Measurements from ENCODE around the gene DNMT3A. TPM values are rescaled to one million over a fixed set of nuclear protein-coding genes. Genes with fewer than 3 reads are reported as not detected.
"Not testable (repeated sequence)": the region's sequence is repeated elsewhere in the genome, so short reads cannot be mapped to it uniquely, and the experiment has no call there.

Gene DNMT3A
- total RNA-seq, 1 experiment from 2014 or later, result 35.7 TPM

GRCh38 chr2:25274868-25275574 lies 66.7 kb downstream of the DNMT3A start:
- DNase-seq, result no peak
- intact Hi-C loops (cut with micrococcal nuclease; ENCODE audit: unreplicated experiment), result no loop called here
- Mint-ChIP-seq H3K9me3 (ENCODE audit: low read depth, unreplicated experiment) (no peaks in the 10 kb centered on the region), H3K4me1 (ENCODE audit: low read depth, unreplicated experiment) (no peaks in the 10 kb centered on the region), H3K27me3 (ENCODE audit: unreplicated experiment) (no peaks in the 10 kb centered on the region), H3K27ac (ENCODE audit: unreplicated experiment) (no peak overlapping the region), H3K4me3 (ENCODE audit: low read depth, unreplicated experiment) (no peak overlapping the region), H3K36me3 (ENCODE audit: insufficient read depth, unreplicated experiment) (no peaks in the 10 kb centered on the region)
- TF ChIP-seq, protein P1, sequence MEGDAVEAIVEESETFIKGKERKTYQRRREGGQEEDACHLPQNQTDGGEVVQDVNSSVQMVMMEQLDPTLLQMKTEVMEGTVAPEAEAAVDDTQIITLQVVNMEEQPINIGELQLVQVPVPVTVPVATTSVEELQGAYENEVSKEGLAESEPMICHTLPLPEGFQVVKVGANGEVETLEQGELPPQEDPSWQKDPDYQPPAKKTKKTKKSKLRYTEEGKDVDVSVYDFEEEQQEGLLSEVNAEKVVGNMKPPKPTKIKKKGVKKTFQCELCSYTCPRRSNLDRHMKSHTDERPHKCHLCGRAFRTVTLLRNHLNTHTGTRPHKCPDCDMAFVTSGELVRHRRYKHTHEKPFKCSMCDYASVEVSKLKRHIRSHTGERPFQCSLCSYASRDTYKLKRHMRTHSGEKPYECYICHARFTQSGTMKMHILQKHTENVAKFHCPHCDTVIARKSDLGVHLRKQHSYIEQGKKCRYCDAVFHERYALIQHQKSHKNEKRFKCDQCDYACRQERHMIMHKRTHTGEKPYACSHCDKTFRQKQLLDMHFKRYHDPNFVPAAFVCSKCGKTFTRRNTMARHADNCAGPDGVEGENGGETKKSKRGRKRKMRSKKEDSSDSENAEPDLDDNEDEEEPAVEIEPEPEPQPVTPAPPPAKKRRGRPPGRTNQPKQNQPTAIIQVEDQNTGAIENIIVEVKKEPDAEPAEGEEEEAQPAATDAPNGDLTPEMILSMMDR (IDR thresholded peaks at IDR 0.05; ENCODE audit: unreplicated experiment), result no peak
- CTCF ChIA-PET, result no interaction called here
- no TSS peak for BruUV-seq (replicated peaks)

- no peak overlapping the region for H3K4me3 Mint-ChIP-seq (ENCODE audit: low read depth, unreplicated experiment)
- intact Hi-C loops (cut with micrococcal nuclease; ENCODE audit: unreplicated experiment), result no loop called here
- H3K4me1 Mint-ChIP-seq (ENCODE audit: low read depth, unreplicated experiment), result no peaks in the 10 kb centered on the region
- DNase-seq, result no peak
- no peak overlapping the region for H3K27ac Mint-ChIP-seq (ENCODE audit: unreplicated experiment)
- no peaks in the 10 kb centered on the region for H3K36me3 Mint-ChIP-seq (ENCODE audit: insufficient read depth, unreplicated experiment)
- TF ChIP-seq, protein P1 (IDR thresholded peaks at IDR 0.05; ENCODE audit: unreplicated experiment), result no peak
- BruUV-seq (replicated peaks), result no TSS peak
- no peaks in the 10 kb centered on the region for H3K9me3 Mint-ChIP-seq (ENCODE audit: low read depth, unreplicated experiment)
- CTCF ChIA-PET, result no interaction called here
- H3K27me3 Mint-ChIP-seq (ENCODE audit: unreplicated experiment), result no peaks in the 10 kb centered on the region
These were observed 67.7 kb downstream of the DNMT3A start for GRCh38 chr2:25273985-25274535.

GRCh38 chr2:25272705-25273104 lies 69.0 kb downstream of the DNMT3A start:
- intact Hi-C loops (cut with micrococcal nuclease; ENCODE audit: unreplicated experiment); DNase-seq; BruUV-seq (replicated peaks); H3K27me3 Mint-ChIP-seq (ENCODE audit: unreplicated experiment); H3K36me3 Mint-ChIP-seq (ENCODE audit: insufficient read depth, unreplicated experiment); H3K4me1 Mint-ChIP-seq (ENCODE audit: low read depth, unreplicated experiment); H3K4me3 Mint-ChIP-seq (ENCODE audit: low read depth, unreplicated experiment); H3K9me3 Mint-ChIP-seq (ENCODE audit: low read depth, unreplicated experiment); H3K27ac Mint-ChIP-seq (ENCODE audit: unreplicated experiment): not testable (repeated sequence)
- CTCF ChIA-PET, result interaction anchor here (0.6 kb wide), 1 partner anchor 125 kb away, joined by 4 read pairs; no protein-coding TSS in a partner anchor

GRCh38 chr2:25270061-25270460 lies 71.7 kb downstream of the DNMT3A start:
- Mint-ChIP-seq H3K27me3 (ENCODE audit: unreplicated experiment) (no peaks in the 10 kb centered on the region), H3K36me3 (ENCODE audit: insufficient read depth, unreplicated experiment) (no peaks in the 10 kb centered on the region), H3K9me3 (ENCODE audit: low read depth, unreplicated experiment) (no peaks in the 10 kb centered on the region), H3K27ac (ENCODE audit: unreplicated experiment) (no peak overlapping the region), H3K4me3 (ENCODE audit: low read depth, unreplicated experiment) (no peak overlapping the region), H3K4me1 (ENCODE audit: low read depth, unreplicated experiment) (no peaks in the 10 kb centered on the region)
- TF ChIP-seq, protein P1 (IDR thresholded peaks at IDR 0.05; ENCODE audit: unreplicated experiment), result no peak
- DNase-seq, result no peak
- BruUV-seq (replicated peaks), result no TSS peak
- intact Hi-C loops (cut with micrococcal nuclease; ENCODE audit: unreplicated experiment), result no loop called here
- CTCF ChIA-PET, result no interaction called here

DNA sequence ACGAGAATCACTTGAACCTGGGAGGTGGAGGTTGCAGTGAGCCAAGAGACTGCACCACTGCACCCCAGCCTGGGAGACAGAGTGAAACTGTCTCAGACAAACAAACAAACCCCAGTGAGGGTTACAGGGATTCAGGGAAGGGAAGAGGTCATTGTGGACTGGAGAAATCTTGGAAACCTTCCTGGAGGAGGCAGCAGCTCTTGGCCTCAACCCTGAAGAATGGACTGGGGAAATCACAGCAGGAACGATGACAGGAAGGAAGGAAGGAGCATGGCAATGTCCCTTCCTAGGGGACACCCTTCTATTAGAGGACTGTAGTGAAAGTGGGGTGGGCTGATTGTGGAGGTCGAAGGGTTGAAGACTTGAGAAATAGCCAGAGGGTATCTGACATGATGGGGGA lies 72.5 kb downstream of the DNMT3A start:
- H3K4me1 Mint-ChIP-seq (ENCODE audit: low read depth, unreplicated experiment), result no peaks in the 10 kb centered on the region
- H3K27me3 Mint-ChIP-seq (ENCODE audit: unreplicated experiment), result no peaks in the 10 kb centered on the region
- TF ChIP-seq, protein P1 (IDR thresholded peaks at IDR 0.05; ENCODE audit: unreplicated experiment), result no peak
- intact Hi-C loops (cut with micrococcal nuclease; ENCODE audit: unreplicated experiment), result no loop called here
- no peak overlapping the region for H3K27ac Mint-ChIP-seq (ENCODE audit: unreplicated experiment)
- DNase-seq, result no peak
- no peak overlapping the region for H3K4me3 Mint-ChIP-seq (ENCODE audit: low read depth, unreplicated experiment)
- BruUV-seq (replicated peaks), result no TSS peak
- CTCF ChIA-PET, result no interaction called here
- H3K9me3 Mint-ChIP-seq (ENCODE audit: low read depth, unreplicated experiment), result no peaks in the 10 kb centered on the region
- H3K36me3 Mint-ChIP-seq (ENCODE audit: insufficient read depth, unreplicated experiment), result no peaks in the 10 kb centered on the region

All from Calu3 (cell line).